HCT116 (cell line): ENCODE results near the gene CPLANE2. TPM values are rescaled to one million over a fixed set of nuclear protein-coding genes. Genes with fewer than 3 reads are reported as not detected.

Source experiments
- ATAC-seq: fragments of 200-7000 bp; cut with Tn5 transposase; 2 replicates; pipeline ENCODE4 v1.9.1; 2020; ENCODE audit warnings: mild to moderate bottlenecking, moderate library complexity
- BruUV-seq: library from RNA; stranded (reverse); fragments of 400-500 nt; replicated peaks from 2 replicates; lab custom pipeline; 2021; lab: Mats Ljungman, UMichigan
- CTCF ChIA-PET: fragments of 300-600 bp; sonication (Branson Sonifier 250); formaldehyde crosslinking; loops from one replicate; lab custom pipeline; 2021; ENCODE audit warnings: antibody characterized with exemption; lab: Charles Lee
- POLR2A ChIA-PET: fragments of 300-600, 350-600 bp; sonication (Branson Sonifier 250); formaldehyde crosslinking; loops from one replicate; lab custom pipeline; 2021; ENCODE audit warnings: antibody characterized with exemption; lab: Charles Lee
- RAD21 ChIA-PET, 2 experiments: fragments of 300-600 bp; sonication (Branson Sonifier 250); formaldehyde crosslinking; loops; one replicate each; lab custom pipeline; 2023; ENCODE audit warnings: low total read pairs in 2 of 2; ENCODE audit not compliant: uncharacterized antibody in 2 of 2, unreplicated experiment in 2 of 2, low non-redundant PET in 1 of 2; lab: Charles Lee
- DNase-seq: peaks from one replicate; pipeline ENCODE4 v3.0.0-alpha.2; 2010; ENCODE audit warnings: low read depth, low spot score
- H2AFZ ChIP-seq: fragments of 200-600 bp; shearing (Covaris generic), sonication (generic); 2 replicates; pipeline ENCODE4 v1.6.1; 2017; ENCODE audit warnings: low read depth, mixed run types, mixed read lengths, antibody characterized with exemption, low read length; ENCODE audit not compliant: poor library complexity, severe bottlenecking
- H3K27ac ChIP-seq: 2 replicates; pipeline ENCODE4 v1.5.1; 2012; ENCODE audit warnings: low read depth, low read length
- H3K27me3 ChIP-seq: fragments of 200-600 bp; sonication (generic); 2 replicates; pipeline ENCODE4 v1.6.1; 2016; ENCODE audit warnings: mixed run types, low read length, mixed read lengths; ENCODE audit not compliant: insufficient read depth
- H3K36me3 ChIP-seq, 2 experiments: fragments of 200-500 bp in 1 of 2; fragments of 200-600 bp in 1 of 2; sonication (Bioruptor generic) in 1 of 2; sonication (generic) in 1 of 2; 2 replicates each; pipeline versions ENCODE4 v1.5.1 to v1.6.1; 2014 to 2016; ENCODE audit warnings: low read length in 2 of 2, inconsistent platforms in 1 of 2, mixed read lengths in 1 of 2, mixed run types in 1 of 2; ENCODE audit not compliant: insufficient read depth in 2 of 2, control insufficient read depth in 1 of 2
- H3K4me1 ChIP-seq, 2 experiments: fragments of 200-600 bp in 1 of 2; sonication (generic) in 1 of 2; 2 replicates each; pipeline versions ENCODE4 v1.5.1 to v1.6.1; 2012 to 2017; ENCODE audit warnings: low read length in 2 of 2, inconsistent platforms in 1 of 2, mild to moderate bottlenecking in 1 of 2, mixed read lengths in 1 of 2, mixed run types in 1 of 2, moderate library complexity in 1 of 2; ENCODE audit not compliant: insufficient read depth in 2 of 2, control insufficient read depth in 1 of 2
- H3K4me2 ChIP-seq: fragments of 200-600 bp; sonication (generic); 2 replicates; pipeline ENCODE4 v1.6.1; 2017; ENCODE audit warnings: mixed run types, low read length, mixed read lengths
- H3K4me3 ChIP-seq, 2 experiments: fragments of 200-600 bp in 1 of 2; sonication (generic) in 1 of 2; replicated peaks in 1 of 2; 2 replicates each; pipeline ENCODE4 v1.5.1; 2011 to 2016; ENCODE audit warnings: low read length in 2 of 2, control low read depth in 1 of 2, low read depth in 1 of 2, mild to moderate bottlenecking in 1 of 2, mixed read lengths in 1 of 2, mixed run types in 1 of 2
- H3K79me2 ChIP-seq: fragments of 200-600 bp; sonication (generic); 2 replicates; pipeline ENCODE4 v1.6.1; 2017; ENCODE audit warnings: mild to moderate bottlenecking, mixed run types, low read length, moderate library complexity, mixed read lengths; ENCODE audit not compliant: insufficient read depth
- H3K9ac ChIP-seq: fragments of 200-600 bp; sonication (generic); 2 replicates; pipeline ENCODE4 v1.6.1; 2016; ENCODE audit warnings: low read length, mixed read lengths
- H3K9me2 ChIP-seq: fragments of 200-600 bp; sonication (generic), shearing (Covaris generic); 2 replicates; pipeline ENCODE4 v1.6.1; 2017; ENCODE audit warnings: mixed run types, mild to moderate bottlenecking, moderate library complexity; ENCODE audit not compliant: insufficient read depth
- H3K9me3 ChIP-seq, 2 experiments: fragments of 200-500 bp in 1 of 2; fragments of 200-600 bp in 1 of 2; sonication (Bioruptor generic) in 1 of 2; sonication (generic) in 1 of 2; 2 replicates each; pipeline ENCODE4 v1.6.1; 2014 to 2017; ENCODE audit warnings: low read length in 2 of 2, mixed read lengths in 2 of 2, inconsistent platforms in 1 of 2, low read depth in 1 of 2, mild to moderate bottlenecking in 1 of 2, mixed run types in 1 of 2, moderate library complexity in 1 of 2; ENCODE audit not compliant: control insufficient read depth in 1 of 2, insufficient read depth in 1 of 2
- H4K20me1 ChIP-seq: fragments of 200-600 bp; sonication (generic), shearing (Covaris generic); 2 replicates; pipeline ENCODE4 v1.6.1; 2017; ENCODE audit warnings: mixed run types, mild to moderate bottlenecking, moderate library complexity; ENCODE audit not compliant: insufficient read depth
- ELF1 ChIP-seq: IDR thresholded peaks from 2 replicates; pipeline ENCODE4 v1.6.1; 2012; ENCODE audit warnings: low read depth, borderline replicate concordance
- RAD21 ChIP-seq: IDR thresholded peaks from 2 replicates; pipeline ENCODE4 v1.6.1; 2012; ENCODE audit warnings: low read depth, mild to moderate bottlenecking
- SP1 ChIP-seq: IDR thresholded peaks from 2 replicates; pipeline ENCODE4 v1.6.1; 2012; ENCODE audit warnings: low read depth
- ZFX ChIP-seq: fragments of 450-650 bp; IDR thresholded peaks from 2 replicates; pipeline ENCODE4 v1.6.1; 2017
- intact Hi-C: fragments of 100-400 bp; cut with micrococcal nuclease; formaldehyde crosslinking; loops from 2 replicates; pipeline ENCODE4 v1.10.0; 2022
- total RNA-seq: library from RNA; stranded (reverse); gene quantifications from one replicate; pipeline ENCODE4 v1.2.1, GENCODE V29; 2021; ENCODE audit not compliant: unreplicated experiment
- TF ChIP-seq, protein P1 (sequence below): IDR thresholded peaks from 2 replicates; pipeline ENCODE4 v1.6.1; 2011; ENCODE audit warnings: mild to moderate bottlenecking, low read length, moderate library complexity; ENCODE audit not compliant: insufficient replicate concordance; ENCODE audit errors: extremely low read depth

Gene CPLANE2
- total RNA-seq, 1 experiment from 2014 or later, result 8.1 TPM

DNA sequence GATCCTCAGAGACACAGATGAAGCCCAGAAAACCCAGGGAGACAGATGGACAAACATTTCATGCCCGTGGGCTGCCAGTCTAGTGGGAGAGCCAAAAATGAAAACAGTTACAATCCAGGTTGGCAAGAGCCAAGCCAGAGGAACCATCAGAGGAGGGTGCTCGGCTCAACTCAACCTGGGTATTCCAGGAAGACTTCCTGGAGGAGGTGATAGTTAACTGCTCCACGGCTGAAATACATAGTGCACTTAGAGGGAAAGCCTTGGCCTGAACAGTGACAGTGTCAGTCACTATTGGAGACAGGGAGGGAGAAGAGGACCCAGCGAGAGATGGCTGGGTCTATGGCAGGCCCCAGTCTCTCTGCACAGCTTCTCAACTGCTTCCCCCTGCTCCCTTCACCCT, 26.4 kb downstream of the CPLANE2 start (continued):
- TF ChIP-seq RAD21 (no peak), SP1 (no peak)

DNA sequence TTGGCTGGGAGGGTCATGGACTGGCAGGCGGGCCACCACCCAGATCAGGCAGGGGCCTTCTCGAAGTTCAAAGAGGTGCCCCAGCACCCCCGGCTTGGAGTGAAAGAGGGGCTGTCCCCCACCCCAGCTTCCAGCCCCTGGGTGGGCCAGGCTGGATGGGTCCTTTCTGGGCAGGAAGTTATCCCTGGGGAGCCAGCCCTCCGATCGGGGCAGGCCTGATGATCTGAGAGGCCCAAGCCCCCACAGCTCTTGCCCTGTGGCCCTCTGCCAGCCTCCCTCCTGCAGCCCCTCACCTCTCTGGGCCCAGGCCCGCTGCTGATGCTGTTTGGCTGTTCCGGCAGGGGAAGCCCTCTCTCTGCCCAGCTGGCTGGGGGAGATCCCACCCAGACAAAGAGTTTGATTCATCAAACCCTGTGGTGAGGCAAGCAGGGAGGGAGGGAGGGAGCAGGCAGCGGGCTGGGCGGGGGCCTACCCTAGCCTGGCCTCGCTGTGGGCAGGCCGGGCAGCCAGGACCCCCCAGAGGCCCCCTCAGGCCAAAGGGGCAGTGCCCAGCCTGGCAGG, 27.1 kb downstream of the CPLANE2 start:
- peaks cover 9% of the 10 kb centered on the region; the same call in 1 of the 2 replicates for H3K79me2 ChIP-seq
- ATAC-seq (no peak), DNase-seq (no peak)
- no peak overlapping the region for H2AFZ ChIP-seq
- RAD21 ChIA-PET, result no interaction called here
- no peak overlapping the region; the same call in 1 of the 2 replicates for H3K27ac ChIP-seq
- no peak overlapping the region for H3K4me3 ChIP-seq
- H3K9me3 ChIP-seq, result no peaks in the 10 kb centered on the region
- H3K36me3 ChIP-seq, result peaks cover 0 to 6% of the 10 kb centered on the region in 2 experiments; a peak in 1 of 4 replicates
- H3K27me3 ChIP-seq, result no peaks in the 10 kb centered on the region
- TF ChIP-seq, protein P1, sequence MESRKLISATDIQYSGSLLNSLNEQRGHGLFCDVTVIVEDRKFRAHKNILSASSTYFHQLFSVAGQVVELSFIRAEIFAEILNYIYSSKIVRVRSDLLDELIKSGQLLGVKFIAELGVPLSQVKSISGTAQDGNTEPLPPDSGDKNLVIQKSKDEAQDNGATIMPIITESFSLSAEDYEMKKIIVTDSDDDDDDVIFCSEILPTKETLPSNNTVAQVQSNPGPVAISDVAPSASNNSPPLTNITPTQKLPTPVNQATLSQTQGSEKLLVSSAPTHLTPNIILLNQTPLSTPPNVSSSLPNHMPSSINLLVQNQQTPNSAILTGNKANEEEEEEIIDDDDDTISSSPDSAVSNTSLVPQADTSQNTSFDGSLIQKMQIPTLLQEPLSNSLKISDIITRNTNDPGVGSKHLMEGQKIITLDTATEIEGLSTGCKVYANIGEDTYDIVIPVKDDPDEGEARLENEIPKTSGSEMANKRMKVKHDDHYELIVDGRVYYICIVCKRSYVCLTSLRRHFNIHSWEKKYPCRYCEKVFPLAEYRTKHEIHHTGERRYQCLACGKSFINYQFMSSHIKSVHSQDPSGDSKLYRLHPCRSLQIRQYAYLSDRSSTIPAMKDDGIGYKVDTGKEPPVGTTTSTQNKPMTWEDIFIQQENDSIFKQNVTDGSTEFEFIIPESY, result no peak
- no peak for TF ChIP-seq ELF1
- TF ChIP-seq ZFX, result no peak
- BruUV-seq, result no TSS peak
- intact Hi-C loops, result no loop called here
- peaks cover 41 to 80% of the 10 kb centered on the region in 2 experiments for H3K4me1 ChIP-seq
- no peak overlapping the region for H3K9ac ChIP-seq
- POLR2A ChIA-PET, result interaction anchor here (3.4 kb wide), 1 partner anchor 7 kb away, joined by 34 read pairs; no protein-coding TSS in a partner anchor
- no peaks in the 10 kb centered on the region for H3K9me2 ChIP-seq
- no peak overlapping the region for H3K4me2 ChIP-seq
- CTCF ChIA-PET, result no interaction called here
- H4K20me1 ChIP-seq, result no peaks in the 10 kb centered on the region
